ENCODE data around the gene USP7. TPM values are rescaled to one million over a fixed set of nuclear protein-coding genes. Genes with fewer than 3 reads are reported as not detected.

USP7 gene
- total and polyA plus RNA-seq, 10 of the 15 experiments (the other 5 are each of a cell fraction or from before 2014, with no cell fraction given): 16.2 to 133 (median 60.5) TPM

DNA sequence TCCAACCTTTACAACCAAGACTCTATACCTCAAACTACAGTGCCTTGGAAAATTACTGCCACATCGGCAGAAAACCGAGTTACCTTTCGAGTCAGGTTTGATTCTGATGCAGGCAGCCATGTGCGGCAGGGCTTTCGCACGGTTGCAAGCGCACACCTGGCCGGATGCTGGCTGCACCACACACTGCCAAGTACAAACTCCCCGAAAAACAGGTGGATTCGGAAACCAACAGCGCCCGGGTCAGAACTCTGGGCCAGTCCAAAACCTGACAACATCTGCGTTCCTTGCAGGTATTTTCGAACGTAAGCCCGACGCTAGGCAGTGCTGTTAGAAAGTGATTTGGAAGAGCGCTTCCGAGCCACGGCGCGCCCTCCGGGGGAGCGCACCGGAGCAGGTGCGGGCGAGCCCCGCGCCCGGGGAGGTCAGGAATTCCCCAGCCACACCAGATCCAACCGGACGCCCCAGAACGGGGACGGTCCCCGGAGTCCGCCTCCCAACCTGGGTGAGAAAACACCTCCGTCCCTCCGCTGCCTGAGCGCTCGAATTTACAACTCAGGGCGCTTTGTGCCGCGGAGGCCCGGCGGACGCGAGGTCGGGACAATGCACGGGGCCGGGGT lies 1.2 kb downstream of the USP7 start:
- H3K4me1 ChIP-seq (ENCODE audit: control insufficient read depth, insufficient read depth, low read length): peaks cover 22% of the 10 kb centered on the region
- peak overlapping the region; percentile 85 for H3K27ac ChIP-seq (ENCODE audit: control insufficient read depth, insufficient read depth)
- POLR2A ChIA-PET: interaction anchor here (1.0 to 1.5 kb wide), 3 partner anchors 13 to 129 kb away, joined by 3 to 6 read pairs (median 3); partner anchors contain the start of gene HAPSTR1
- H3K36me3 ChIP-seq (ENCODE audit: control insufficient read depth in 2 of 2, insufficient read depth in 2 of 2, low read length in 1 of 2): no peaks in the 10 kb centered on the region
- in situ Hi-C loops (cut with MboI): no loop called here
- no peaks in the 10 kb centered on the region for H3K9me3 ChIP-seq (replicated peaks; ENCODE audit: control insufficient read depth, insufficient read depth, low read length)
- FAIRE-seq (peak; percentile 44), DNase-seq (ENCODE audit: low read depth, low spot score) (no peak), ATAC-seq (peak; percentile 27)
- RAD21 ChIA-PET (ENCODE audit: unreplicated experiment): interaction anchor here (0.7 kb wide), 1 partner anchor 46 kb away, joined by 3 read pairs; no protein-coding TSS in a partner anchor
- H3K4me3 ChIP-seq: peak overlapping the region; percentile 80
- peak overlapping the region; percentile 82 for H3K9ac ChIP-seq (ENCODE audit: control insufficient read depth, insufficient read depth, low read length)
- H3K4me2 ChIP-seq (ENCODE audit: control insufficient read depth, insufficient read depth): peak overlapping the region; percentile 89
- CTCF ChIA-PET: interaction anchor here (0.9 to 4.4 kb wide), 5 partner anchors 15 to 71 kb away, joined by 3 to 31 read pairs (median 6); no protein-coding TSS in a partner anchor
- no peaks in the 10 kb centered on the region for H3K27me3 ChIP-seq (replicated peaks in 1 of 2; ENCODE audit: control insufficient read depth in 2 of 2, insufficient read depth in 2 of 2, low read length in 1 of 2)
- intact Hi-C loops (cut with micrococcal nuclease; ENCODE audit: unreplicated experiment): loop anchor here (2.0 to 5.0 kb wide), 4 partner anchors 35 to 170 kb away; partner anchors contain the start of gene HAPSTR1
- SMC1A ChIA-PET (ENCODE audit: uncharacterized antibody, unreplicated experiment): interaction anchor here (4.6 kb wide), 1 partner anchor 15 kb away, joined by 52 read pairs; no protein-coding TSS in a partner anchor
- H4K20me1 ChIP-seq (ENCODE audit: control insufficient read depth, insufficient read depth): peaks cover 22% of the 10 kb centered on the region
- no peak overlapping the region for H2AFZ ChIP-seq (ENCODE audit: control insufficient read depth, low read depth, low read length)
- under 1% methylated on average over 48 of the region's 50 CpGs for WGBS (ENCODE audit: insufficient coverage, insufficient replicate concordance, low lambda C conversion rate, missing lambda C conversion rate)
- H3K79me2 ChIP-seq (ENCODE audit: control insufficient read depth, insufficient read depth, low read length): peaks cover 62% of the 10 kb centered on the region
- BruUV-seq (replicated peaks): no TSS peak
- TF ChIP-seq CREM (IDR thresholded peaks at IDR 0.05; ENCODE audit: low read depth) (no peak), TBL1XR1 (IDR thresholded peaks at IDR 0.05; ENCODE audit: low read depth, low read length) (no peak), HDAC6 (IDR thresholded peaks at IDR 0.05; ENCODE audit: unreplicated experiment) (no peak), SRF (IDR thresholded peaks at IDR 0.05; ENCODE audit: low read depth in 2 of 2, low read length in 2 of 2) (no peak), BMI1 (IDR thresholded peaks at IDR 0.05; ENCODE audit: borderline replicate concordance) (no peak), RAD21 (IDR thresholded peaks at IDR 0.05; ENCODE audit: insufficient read depth, low read depth, low read length) (no peak), RFX5 (IDR thresholded peaks at IDR 0.05; ENCODE audit: low read depth, low read length) (no peak), SPI1 (IDR thresholded peaks at IDR 0.05; ENCODE audit: borderline replicate concordance, insufficient read depth, low read depth, low read length) (no peak), CHD4 (IDR thresholded peaks at IDR 0.05) (no peak), LARP7 (IDR thresholded peaks at IDR 0.05) (peak; percentile 69; the same call in 1 of the 2 replicates), ETV6 (conservative IDR thresholded peaks at IDR 0.05 in 1 of 2, IDR thresholded peaks at IDR 0.05 in 1 of 2; ENCODE audit: borderline replicate concordance in 1 of 2, low read depth in 1 of 2) (no peak), TAF1 (IDR thresholded peaks at IDR 0.05; ENCODE audit: borderline replicate concordance, low read depth, low read length) (0 out of 2 replicates have a peak, but pooled peaks have one; percentile 60), ZNF622 (IDR thresholded peaks at IDR 0.05) (no peak), CBX5 (IDR thresholded peaks at IDR 0.05; ENCODE audit: low read depth) (no peak), FOS (IDR thresholded peaks at IDR 0.05; ENCODE audit: borderline replicate concordance, extremely low read depth, insufficient read length) (no peak), IKZF2 (IDR thresholded peaks at IDR 0.05) (0 out of 4 replicates have a peak, but pooled peaks of 1 of the 2 experiments have one; percentile 18), CREB1 (IDR thresholded peaks at IDR 0.05; ENCODE audit: low read depth) (no peak), MYB (IDR thresholded peaks at IDR 0.05; ENCODE audit: borderline replicate concordance, low read depth, low read length) (no peak), GABPA (IDR thresholded peaks at IDR 0.05; ENCODE audit: low read depth) (no peak), E2F4 (IDR thresholded peaks at IDR 0.05; ENCODE audit: low read depth, low read length) (no peak), NBN (IDR thresholded peaks at IDR 0.05) (no peak), NFYB (IDR thresholded peaks at IDR 0.05; ENCODE audit: insufficient read depth, low read depth, low read length) (no peak)
- TF ChIP-seq, protein P1, sequence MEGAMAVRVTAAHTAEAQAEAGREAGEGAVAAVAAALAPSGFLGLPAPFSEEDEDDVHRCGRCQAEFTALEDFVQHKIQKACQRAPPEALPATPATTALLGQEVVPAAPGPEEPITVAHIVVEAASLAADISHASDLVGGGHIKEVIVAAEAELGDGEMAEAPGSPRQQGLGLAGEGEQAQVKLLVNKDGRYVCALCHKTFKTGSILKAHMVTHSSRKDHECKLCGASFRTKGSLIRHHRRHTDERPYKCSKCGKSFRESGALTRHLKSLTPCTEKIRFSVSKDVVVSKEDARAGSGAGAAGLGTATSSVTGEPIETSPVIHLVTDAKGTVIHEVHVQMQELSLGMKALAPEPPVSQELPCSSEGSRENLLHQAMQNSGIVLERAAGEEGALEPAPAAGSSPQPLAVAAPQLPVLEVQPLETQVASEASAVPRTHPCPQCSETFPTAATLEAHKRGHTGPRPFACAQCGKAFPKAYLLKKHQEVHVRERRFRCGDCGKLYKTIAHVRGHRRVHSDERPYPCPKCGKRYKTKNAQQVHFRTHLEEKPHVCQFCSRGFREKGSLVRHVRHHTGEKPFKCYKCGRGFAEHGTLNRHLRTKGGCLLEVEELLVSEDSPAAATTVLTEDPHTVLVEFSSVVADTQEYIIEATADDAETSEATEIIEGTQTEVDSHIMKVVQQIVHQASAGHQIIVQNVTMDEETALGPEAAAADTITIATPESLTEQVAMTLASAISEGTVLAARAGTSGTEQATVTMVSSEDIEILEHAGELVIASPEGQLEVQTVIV (IDR thresholded peaks at IDR 0.05; ENCODE audit: borderline replicate concordance, partially characterized antibody): no peak

All from GM12878 (cell line).